HepG2 (cell line): ENCODE measurements around the gene HIPK2.

ENCODE experiments used
- MEIS2 ChIP-seq: sonication (generic); formaldehyde crosslinking; IDR thresholded peaks from 2 replicates; pipeline ENCODE4 v1.9.0; 2021; ENCODE audit warnings: mild to moderate bottlenecking, missing genetic modification reagents
- TOPORS ChIP-seq: sonication (generic); formaldehyde crosslinking; IDR thresholded peaks from 2 replicates; pipeline ENCODE4 v1.8.0; 2023; ENCODE audit warnings: mild to moderate bottlenecking, missing genetic modification reagents
- WIZ ChIP-seq: sonication (generic); formaldehyde crosslinking; IDR thresholded peaks from 2 replicates; pipeline ENCODE4 v1.5.1; 2020; ENCODE audit warnings: mild to moderate bottlenecking, missing genetic modification reagents
- ZFP41 ChIP-seq: sonication (generic); formaldehyde crosslinking; IDR thresholded peaks from 2 replicates; pipeline ENCODE4 v1.4.0; 2020; ENCODE audit warnings: mild to moderate bottlenecking, missing genetic modification reagents, borderline replicate concordance
- ZNF558 ChIP-seq: sonication (generic); formaldehyde crosslinking; IDR thresholded peaks from 2 replicates; pipeline ENCODE4 v1.9.0; 2022; ENCODE audit warnings: mild to moderate bottlenecking, missing genetic modification reagents, borderline replicate concordance
- TF ChIP-seq, protein P1 (sequence below): sonication (generic); formaldehyde crosslinking; IDR thresholded peaks from 2 replicates; pipeline ENCODE4 v1.8.1; 2022; ENCODE audit warnings: mild to moderate bottlenecking, missing genetic modification reagents
- TF ChIP-seq, protein P2 (sequence below): sonication (generic); formaldehyde crosslinking; IDR thresholded peaks from 2 replicates; pipeline ENCODE4 v1.5.0; 2020; ENCODE audit warnings: mild to moderate bottlenecking, missing genetic modification reagents, moderate library complexity
- TF ChIP-seq, protein P3 (sequence below): sonication (generic); formaldehyde crosslinking; IDR thresholded peaks from 2 replicates; pipeline ENCODE4 v1.4.0; 2020; ENCODE audit warnings: low read depth, mild to moderate bottlenecking, missing genetic modification reagents

DNA sequence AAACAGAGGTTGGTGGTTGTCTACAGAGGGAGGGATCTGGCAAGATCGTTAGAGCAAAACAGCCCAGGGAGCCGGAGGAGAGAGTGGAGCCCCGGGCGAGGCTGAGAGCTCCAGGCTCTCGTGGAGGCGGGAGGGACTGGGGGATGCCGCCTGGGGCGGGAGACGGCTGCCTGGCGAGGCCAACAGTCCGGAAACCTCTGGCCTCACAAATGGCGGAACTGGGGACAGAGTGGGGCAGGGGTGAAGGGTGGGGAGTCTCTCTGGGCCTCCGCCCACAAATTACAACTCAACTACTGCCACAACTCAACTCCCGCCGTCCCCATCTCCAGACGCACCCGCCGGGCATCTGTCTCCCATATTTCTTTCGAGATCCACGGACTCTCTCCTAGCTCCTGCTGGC lies 206.6 kb downstream of the HIPK2 start:
- TF ChIP-seq MEIS2 (CRISPR knock-in tag) (no peak), ZNF558 (CRISPR knock-in tag) (no peak), TOPORS (no peak), ZFP41 (CRISPR knock-in tag) (no peak), WIZ (CRISPR knock-in tag) (no peak)
- TF ChIP-seq, protein P1, sequence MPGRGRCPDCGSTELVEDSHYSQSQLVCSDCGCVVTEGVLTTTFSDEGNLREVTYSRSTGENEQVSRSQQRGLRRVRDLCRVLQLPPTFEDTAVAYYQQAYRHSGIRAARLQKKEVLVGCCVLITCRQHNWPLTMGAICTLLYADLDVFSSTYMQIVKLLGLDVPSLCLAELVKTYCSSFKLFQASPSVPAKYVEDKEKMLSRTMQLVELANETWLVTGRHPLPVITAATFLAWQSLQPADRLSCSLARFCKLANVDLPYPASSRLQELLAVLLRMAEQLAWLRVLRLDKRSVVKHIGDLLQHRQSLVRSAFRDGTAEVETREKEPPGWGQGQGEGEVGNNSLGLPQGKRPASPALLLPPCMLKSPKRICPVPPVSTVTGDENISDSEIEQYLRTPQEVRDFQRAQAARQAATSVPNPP (CRISPR knock-in tag) = no peak
- TF ChIP-seq, protein P2, sequence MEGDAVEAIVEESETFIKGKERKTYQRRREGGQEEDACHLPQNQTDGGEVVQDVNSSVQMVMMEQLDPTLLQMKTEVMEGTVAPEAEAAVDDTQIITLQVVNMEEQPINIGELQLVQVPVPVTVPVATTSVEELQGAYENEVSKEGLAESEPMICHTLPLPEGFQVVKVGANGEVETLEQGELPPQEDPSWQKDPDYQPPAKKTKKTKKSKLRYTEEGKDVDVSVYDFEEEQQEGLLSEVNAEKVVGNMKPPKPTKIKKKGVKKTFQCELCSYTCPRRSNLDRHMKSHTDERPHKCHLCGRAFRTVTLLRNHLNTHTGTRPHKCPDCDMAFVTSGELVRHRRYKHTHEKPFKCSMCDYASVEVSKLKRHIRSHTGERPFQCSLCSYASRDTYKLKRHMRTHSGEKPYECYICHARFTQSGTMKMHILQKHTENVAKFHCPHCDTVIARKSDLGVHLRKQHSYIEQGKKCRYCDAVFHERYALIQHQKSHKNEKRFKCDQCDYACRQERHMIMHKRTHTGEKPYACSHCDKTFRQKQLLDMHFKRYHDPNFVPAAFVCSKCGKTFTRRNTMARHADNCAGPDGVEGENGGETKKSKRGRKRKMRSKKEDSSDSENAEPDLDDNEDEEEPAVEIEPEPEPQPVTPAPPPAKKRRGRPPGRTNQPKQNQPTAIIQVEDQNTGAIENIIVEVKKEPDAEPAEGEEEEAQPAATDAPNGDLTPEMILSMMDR (CRISPR knock-in tag) = no peak
- TF ChIP-seq, protein P3, sequence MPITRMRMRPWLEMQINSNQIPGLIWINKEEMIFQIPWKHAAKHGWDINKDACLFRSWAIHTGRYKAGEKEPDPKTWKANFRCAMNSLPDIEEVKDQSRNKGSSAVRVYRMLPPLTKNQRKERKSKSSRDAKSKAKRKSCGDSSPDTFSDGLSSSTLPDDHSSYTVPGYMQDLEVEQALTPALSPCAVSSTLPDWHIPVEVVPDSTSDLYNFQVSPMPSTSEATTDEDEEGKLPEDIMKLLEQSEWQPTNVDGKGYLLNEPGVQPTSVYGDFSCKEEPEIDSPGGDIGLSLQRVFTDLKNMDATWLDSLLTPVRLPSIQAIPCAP (CRISPR knock-in tag) = no peak
